K562 (cell line): Measurements from ENCODE around the gene XAB2. TPM values are rescaled to one million over a fixed set of nuclear protein-coding genes. Genes with fewer than 3 reads are reported as not detected.
A peak's percentile ranks its signal among the peaks of the same experiment; 100 is the strongest.

Source experiments
- ATAC-seq: fragments of 200-7000 bp; cut with Tn5 transposase; 3 replicates; pipeline ENCODE4 v1.9.1; 2020; ENCODE audit warnings: moderate library complexity
- Bru-seq: library from RNA; stranded (reverse); fragments of 400-500 nt; gene quantifications from one replicate; lab custom pipeline; 2021; lab: Mats Ljungman, UMichigan
- BruChase-seq, 2 experiments: library from RNA; stranded (reverse); fragments of 400-500 nt; gene quantifications; one replicate each; lab custom pipeline; 2021; lab: Mats Ljungman, UMichigan
- BruUV-seq: library from RNA; stranded (reverse); fragments of 400-500 nt; replicated peaks from 2 replicates; lab custom pipeline; 2021; lab: Mats Ljungman, UMichigan
- CTCF ChIA-PET: fragments of 300-600 bp; formaldehyde crosslinking; extraction: SDS; loops from one replicate; lab custom pipeline; 2021; ENCODE audit warnings: low intra/inter-chr PET ratio; lab: Yijun Ruan, JAX
- POLR2A ChIA-PET: fragments of 300-600, 350-650 bp; sonication (Branson Sonifier 250); formaldehyde crosslinking; extraction: SDS; loops from one replicate; lab custom pipeline; 2021; ENCODE audit warnings: antibody characterized with exemption, inconsistent platforms; lab: Yijun Ruan, JAX
- DNase-seq, 4 experiments: peaks; one replicate each; pipeline versions ENCODE4 v3.0.0 to v3.0.0-alpha.2; 2011 to 2018; ENCODE audit warnings: low spot score in 3 of 4, mixed read lengths in 3 of 4; ENCODE audit errors: extremely low read depth in 1 of 4
- FAIRE-seq: peaks from 2 replicates; lab custom pipeline; 2011; peaks lifted over from hg19 to GRCh38; lab: Jason Lieb, UNC
- H2AFZ ChIP-seq: 2 replicates; pipeline ENCODE4 v1.6.0; 2011; ENCODE audit warnings: low read depth, low read length, control low read depth, inconsistent platforms
- H3K27ac ChIP-seq: fragments of 200-600 bp; 3 replicates; pipeline ENCODE4 v1.8.0; 2011; ENCODE audit warnings: low read depth, mild to moderate bottlenecking, control low read depth, inconsistent platforms, low read length, moderate library complexity, mixed read lengths; ENCODE audit errors: extremely low read depth
- H3K27me3 ChIP-seq, 2 experiments: fragments of 300-600 bp in 1 of 2; 2 replicates in 1 of 2; 3 replicates in 1 of 2; pipeline versions ENCODE4 v1.6.0 to v1.8.0; 2011; ENCODE audit warnings: inconsistent platforms in 2 of 2, low read length in 2 of 2, mild to moderate bottlenecking in 1 of 2, mixed read lengths in 1 of 2, moderate library complexity in 1 of 2; ENCODE audit not compliant: control insufficient read depth in 2 of 2, insufficient read depth in 2 of 2
- H3K36me3 ChIP-seq: fragments of 300-600 bp; 3 replicates; pipeline ENCODE4 v1.8.0; 2011; ENCODE audit warnings: mild to moderate bottlenecking, low read length, inconsistent platforms; ENCODE audit not compliant: control insufficient read depth, insufficient read depth
- H3K4me1 ChIP-seq, 2 experiments: fragments of 200-600 bp in 1 of 2; replicated peaks in 1 of 2; 2 replicates in 1 of 2; 3 replicates in 1 of 2; pipeline versions ENCODE4 v1.5.1 to v1.8.0; 2011; ENCODE audit warnings: inconsistent platforms in 2 of 2, low read length in 2 of 2, mild to moderate bottlenecking in 1 of 2, mixed read lengths in 1 of 2, moderate library complexity in 1 of 2; ENCODE audit not compliant: control insufficient read depth in 2 of 2, insufficient read depth in 2 of 2
- H3K4me2 ChIP-seq: 2 replicates; pipeline ENCODE4 v1.6.1; 2011; ENCODE audit warnings: low read length, control low read depth, inconsistent platforms, mixed read lengths; ENCODE audit not compliant: insufficient read depth
- H3K4me3 ChIP-seq: fragments of 200-600 bp; sonication (generic), shearing (Covaris generic); 2 replicates; pipeline ENCODE4 v1.5.1; 2016; ENCODE audit warnings: control low read depth, inconsistent platforms
- H3K79me2 ChIP-seq: fragments of 200-600 bp; 3 replicates; pipeline ENCODE4 v1.8.0; 2011; ENCODE audit warnings: low read length, inconsistent platforms; ENCODE audit not compliant: control insufficient read depth, insufficient read depth
- H3K9ac ChIP-seq, 2 experiments: 2 replicates each; pipeline versions ENCODE4 v1.6.0 to v1.6.1; 2011; ENCODE audit warnings: low read depth in 2 of 2, low read length in 2 of 2, control low read depth in 1 of 2, inconsistent platforms in 1 of 2, mild to moderate bottlenecking in 1 of 2, mixed read lengths in 1 of 2; ENCODE audit not compliant: insufficient read depth in 1 of 2
- H3K9me1 ChIP-seq: one replicate; pipeline ENCODE4 v1.6.0; 2011; ENCODE audit warnings: inconsistent platforms, mild to moderate bottlenecking, low read length, moderate library complexity; ENCODE audit not compliant: control insufficient read depth, insufficient read depth
- H3K9me3 ChIP-seq: replicated peaks from 2 replicates; pipeline ENCODE4 v1.5.1; 2011; ENCODE audit warnings: low read depth, low read length, inconsistent platforms; ENCODE audit not compliant: control insufficient read depth, insufficient read depth
- H4K20me1 ChIP-seq: replicated peaks from 2 replicates; pipeline ENCODE4 v1.6.1; 2011; ENCODE audit warnings: low read length, inconsistent platforms, mixed read lengths; ENCODE audit not compliant: control insufficient read depth, insufficient read depth
- ARNT ChIP-seq, 2 experiments: fragments of 450-650 bp; IDR thresholded peaks; 2 replicates each; pipeline ENCODE4 v1.6.1; 2016; ENCODE audit warnings: mild to moderate bottlenecking in 1 of 2
- FOXA3 ChIP-seq, 2 experiments: fragments of 450-650 bp in 1 of 2; sonication (generic) in 1 of 2; formaldehyde crosslinking; IDR thresholded peaks in 1 of 2; conservative IDR thresholded peaks in 1 of 2; 2 replicates each; pipeline versions ENCODE4 v1.4.0 to v1.8.0; 2020 to 2022; ENCODE audit warnings: mild to moderate bottlenecking in 2 of 2, missing genetic modification reagents in 1 of 2
- KLF1 ChIP-seq: fragments of 450-650 bp; IDR thresholded peaks from 2 replicates; pipeline ENCODE4 v1.6.1; 2016; ENCODE audit warnings: missing genetic modification characterization, missing compliant biosample characterization
- NCOA1 ChIP-seq: fragments of 450-650 bp; IDR thresholded peaks from 2 replicates; pipeline ENCODE4 v1.6.1; 2016; ENCODE audit warnings: low read depth
- NR2C2 ChIP-seq, 2 experiments: fragments of 200-800 bp in 1 of 2; sonication (Bioruptor generic) in 1 of 2; sonication (generic) in 1 of 2; formaldehyde crosslinking in 1 of 2; IDR thresholded peaks; 2 replicates each; pipeline versions ENCODE4 v1.6.1 to v1.8.0; 2016 to 2022; ENCODE audit warnings: mild to moderate bottlenecking in 1 of 2, missing compliant biosample characterization in 1 of 2, missing genetic modification characterization in 1 of 2, missing genetic modification reagents in 1 of 2
- WGBS: fragments of 100-300 bp; shearing (Covaris generic); methylation state at CpG from one replicate; pipeline ENCODE4 v1.1.6; 2016; ENCODE audit warnings: low coverage, mixed read lengths; ENCODE audit not compliant: insufficient coverage; ENCODE audit errors: missing lambda C conversion rate; 5-methylcytosine and 5-hydroxymethylcytosine counted together
- in situ Hi-C: fragments of 300-500 bp; cut with MboI; formaldehyde crosslinking; loops from 4 replicates; pipeline ENCODE4 v1.15.0; 2018; ENCODE audit warnings: inconsistent platforms, mixed read lengths
- intact Hi-C: fragments of 100-400 bp; cut with micrococcal nuclease; formaldehyde crosslinking; loops from 2 replicates; pipeline ENCODE4 v1.14.2; 2022
- long read RNA-seq, 3 experiments: library from polyadenylated mRNA in 2 of 3; library from RNA in 1 of 3; unstranded in 2 of 3; stranded (forward) in 1 of 3; transcript quantifications; one replicate each; pipeline ENCODE4 v2.0.0, GENCODE V29; 2019 to 2022
- polyA minus RNA-seq, 3 experiments: library from RNA; depleted of rRNA, polyadenylated mRNA; stranded (reverse); fragments of >200 nt; gene quantifications; 2 replicates each; pipeline ENCODE4 v1.2.3, GENCODE V29; 2011
- polyA plus RNA-seq, 8 experiments: library from polyadenylated mRNA; depleted of rRNA in 4 of 8; stranded (reverse) in 5 of 8; unstranded in 3 of 8; fragments of >200 nt; fragmentation: Nextera tagmentation in 2 of 8; fragmentation: Illumina TruSeq in 1 of 8; extraction: Ambion mirVana in 2 of 8; extraction: Trizol in 1 of 8; gene quantifications; 2 replicates each; pipeline versions ENCODE4 v1.2.1 to v1.2.3, GENCODE V29; 2011 to 2014; ENCODE audit warnings: inconsistent platforms in 1 of 8, missing spikeins in 1 of 8
- total RNA-seq, 7 experiments: library from RNA; depleted of rRNA in 6 of 7; stranded (reverse); fragments of >200 nt in 6 of 7; fragmentation: Illumina TruSeq in 2 of 7; extraction: Trizol in 2 of 7; gene quantifications; 2 replicates each; pipeline versions ENCODE4 v1.2.1 to v1.2.3, GENCODE V29; 2011 to 2021; ENCODE audit warnings: low replicate concordance in 1 of 7
- TF ChIP-seq, protein P1 (sequence below): fragments of 250-450 bp; sonication (Bioruptor Pico); IDR thresholded peaks from 2 replicates; pipeline ENCODE4 v1.8.0; 2022; ENCODE audit warnings: moderate library complexity, mild to moderate bottlenecking, inconsistent platforms
- TF ChIP-seq, protein P2 (sequence below): sonication (generic); formaldehyde crosslinking; IDR thresholded peaks from 2 replicates; pipeline ENCODE4 v1.8.0; 2023; ENCODE audit warnings: mild to moderate bottlenecking, missing genetic modification reagents

Gene XAB2
- total RNA-seq (2011; cell fraction: chromatin; rRNA removed; ENCODE audit: low replicate concordance): 26.2 and 87.7 TPM in 2 replicates
- 82.9 and 84.2 TPM in 2 replicates for total RNA-seq (2011; cell fraction: nucleolus; rRNA removed)
- total RNA-seq (2011; cell fraction: nucleoplasm; rRNA removed): 36.0 and 40.3 TPM in 2 replicates
- 43.7 and 54.6 TPM in 2 replicates for total RNA-seq (2014; rRNA removed)
- total RNA-seq (2014; rRNA removed; fragmentation: Illumina TruSeq; extraction: Trizol): 5.6 and 7.6 TPM in 2 replicates
- total RNA-seq (2015; rRNA removed; fragmentation: Illumina TruSeq; extraction: Trizol): 22.0 and 24.3 TPM in 2 replicates
- 58.3 and 58.7 TPM in 2 replicates for total RNA-seq (2021)
- polyA plus RNA-seq (2011; rRNA removed): 19.1 and 36.3 TPM in 2 replicates
- polyA plus RNA-seq (2011; cell fraction: cytosol; rRNA removed): 34.9 and 73.2 TPM in 2 replicates
- 90.6 and 116 TPM in 2 replicates for polyA plus RNA-seq (2011; cell fraction: nucleus; rRNA removed)
- polyA plus RNA-seq (2012): 39.7 and 58.7 TPM in 2 replicates
- polyA plus RNA-seq (2014; fragmentation: Illumina TruSeq; extraction: Trizol): 20.0 and 33.9 TPM in 2 replicates
- polyA plus RNA-seq (2014; fragmentation: Nextera tagmentation; extraction: Ambion mirVana): under 1 TPM; 0.21 to 0.71 TPM
- 36.7 and 38.4 TPM in 2 replicates for polyA plus RNA-seq (2014; rRNA removed)
- 19.3 and 29.5 TPM in 2 replicates for polyA minus RNA-seq (2011; rRNA and poly(A)+ RNA removed)
- 50.8 and 65.5 TPM in 2 replicates for polyA minus RNA-seq (2011; cell fraction: cytosol; rRNA and poly(A)+ RNA removed)
- polyA minus RNA-seq (2011; cell fraction: nucleus; rRNA and poly(A)+ RNA removed): 26.3 and 36.9 TPM in 2 replicates
- Bru-seq, nascent RNA: percentile 70 among the genes with signal in this experiment
- BruChase-seq, experiment 1, labeled RNA remaining after a 2-hour chase: percentile 64 among the genes with signal in this experiment
- percentile 74 among the genes with signal in this experiment for BruChase-seq, experiment 2, labeled RNA remaining after a 6-hour chase
- long read RNA-seq, experiment 1, transcript XAB2-201 (19 exons, 2,667 nt): major isoform, 9 of 73 reads
- long read RNA-seq, experiment 1, partial matches to known transcripts: 59 of 73 reads
- long read RNA-seq, experiment 1, other reads (novel, unspliced or antisense): 5 of 73 reads
- long read RNA-seq, experiment 2, transcript XAB2-201 (19 exons, 2,667 nt): major isoform, 34 of 64 reads
- long read RNA-seq, experiment 2, partial matches to known transcripts: 16 of 64 reads
- long read RNA-seq, experiment 2, other reads (novel, unspliced or antisense): 14 of 64 reads
- long read RNA-seq, experiment 3, partial matches to known transcripts: 2 of 4 reads
- long read RNA-seq, experiment 3, other reads (novel, unspliced or antisense): 0 of 4 reads

DNA sequence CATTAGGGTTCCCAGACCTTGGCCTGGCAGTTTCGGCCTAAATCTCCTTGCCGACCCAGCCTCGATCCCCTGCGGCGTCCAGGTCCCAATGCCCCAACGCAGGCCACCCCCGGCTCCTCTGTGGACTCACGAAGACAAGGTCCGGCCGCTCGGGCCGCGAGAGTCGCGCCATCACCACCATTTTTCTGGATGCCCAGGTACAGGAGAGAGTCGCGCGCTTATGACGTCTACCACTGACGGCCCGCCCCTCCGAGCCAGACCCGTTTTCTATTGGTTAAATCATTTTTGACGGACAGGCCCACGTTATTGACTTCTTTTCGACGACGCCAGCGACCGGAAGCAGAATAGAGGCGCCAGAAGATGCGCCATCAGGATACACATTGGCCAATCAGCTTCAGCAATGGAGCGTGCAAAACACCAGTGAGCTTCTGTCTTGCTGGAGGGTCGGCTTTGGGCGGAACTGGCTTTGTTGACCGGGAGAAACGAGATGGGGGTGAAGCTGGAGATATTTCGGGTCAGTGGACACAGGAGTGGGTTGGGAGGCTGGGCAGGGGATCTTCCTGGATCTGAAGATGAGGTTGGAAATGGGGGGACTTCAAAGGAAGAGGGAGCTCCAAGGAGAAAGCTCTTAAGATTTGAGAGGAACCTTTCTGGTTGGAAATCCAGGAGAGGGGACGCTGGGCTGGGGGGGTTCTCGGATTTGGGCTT is at the start of gene XAB2, which contains the start of gene PET100:
TSS of gene XAB2 (minus strand) at position 199 of the 708 bp plus-strand sequence. CDS start at position 181, 18 bp downstream.
TSS of gene PET100 (plus strand) at position 447 of the 708 bp plus-strand sequence. CDS start at position 488, 41 bp downstream.
- DNase-seq: peak; percentile 96 to 100 (median 97)
- H4K20me1 ChIP-seq: no peaks in the 10 kb centered on the region
- ATAC-seq: peak; percentile 99
- peaks cover 37% of the 10 kb centered on the region; the same call in 2 of the 3 replicates for H3K36me3 ChIP-seq
- peak within 1 kb of the TSS; percentile 99 for H3K4me2 ChIP-seq
- ChIA-PET CTCF (interaction anchor here (0.7 kb wide), 1 partner anchor 200 kb away, joined by 4 read pairs; the partner anchor contains the start of gene EVI5L), POLR2A (interaction anchor here (0.6 to 4.8 kb wide), 10 partner anchors 8 to 280 kb away, joined by 3 to 22 read pairs (median 4); partner anchors contain the start of gene MCOLN1)
- peaks cover 8 to 32% of the 10 kb centered on the region in 2 experiments; a peak in 4 of 5 replicates for H3K4me1 ChIP-seq
- FAIRE-seq: peak; percentile 100
- no peaks in the 10 kb centered on the region for H3K9me1 ChIP-seq
- BruUV-seq: no TSS peak
- H2AFZ ChIP-seq: peak within 1 kb of the TSS; percentile 82
- H3K9ac ChIP-seq: peak within 1 kb of the TSS; percentile 95
- peak within 1 kb of the TSS; percentile 89 for H3K4me3 ChIP-seq
- H3K27ac ChIP-seq: peak within 1 kb of the TSS; percentile 91
- in situ Hi-C loops (no loop called here), intact Hi-C loops (no loop called here)
- under 1% methylated on average over 37 of the region's 40 CpGs for WGBS
- H3K27me3 ChIP-seq: no peaks in the 10 kb centered on the region
- H3K9me3 ChIP-seq: no peaks in the 10 kb centered on the region
- H3K79me2 ChIP-seq: peaks cover 49% of the 10 kb centered on the region
- peak; percentile 67 to 87 for TF ChIP-seq FOXA3 (CRISPR knock-in tag; conservative IDR thresholded peaks at IDR 0.05 in 1 of 2, IDR thresholded peaks at IDR 0.05 in 1 of 2)
- TF ChIP-seq, protein P1, sequence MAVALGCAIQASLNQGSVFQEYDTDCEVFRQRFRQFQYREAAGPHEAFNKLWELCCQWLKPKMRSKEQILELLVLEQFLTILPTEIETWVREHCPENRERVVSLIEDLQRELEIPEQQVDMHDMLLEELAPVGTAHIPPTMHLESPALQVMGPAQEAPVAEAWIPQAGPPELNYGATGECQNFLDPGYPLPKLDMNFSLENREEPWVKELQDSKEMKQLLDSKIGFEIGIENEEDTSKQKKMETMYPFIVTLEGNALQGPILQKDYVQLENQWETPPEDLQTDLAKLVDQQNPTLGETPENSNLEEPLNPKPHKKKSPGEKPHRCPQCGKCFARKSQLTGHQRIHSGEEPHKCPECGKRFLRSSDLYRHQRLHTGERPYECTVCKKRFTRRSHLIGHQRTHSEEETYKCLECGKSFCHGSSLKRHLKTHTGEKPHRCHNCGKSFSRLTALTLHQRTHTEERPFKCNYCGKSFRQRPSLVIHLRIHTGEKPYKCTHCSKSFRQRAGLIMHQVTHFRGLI: no peak
- peak; percentile 61; the same call in 1 of the 2 replicates for TF ChIP-seq NR2C2 (CRISPR knock-in tag; IDR thresholded peaks at IDR 0.05)
- peak; percentile 90 for TF ChIP-seq NR2C2 (tag; IDR thresholded peaks at IDR 0.05)
- TF ChIP-seq NCOA1: 0 out of 2 replicates have a peak, but pooled peaks have one; percentile 16
- peak; percentile 84 for TF ChIP-seq KLF1 (tag)
- TF ChIP-seq ARNT (IDR thresholded peaks at IDR 0.05): peak in 1 of 2 experiments; percentile 49; a peak in 1 of 4 replicates
- TF ChIP-seq, protein P2, sequence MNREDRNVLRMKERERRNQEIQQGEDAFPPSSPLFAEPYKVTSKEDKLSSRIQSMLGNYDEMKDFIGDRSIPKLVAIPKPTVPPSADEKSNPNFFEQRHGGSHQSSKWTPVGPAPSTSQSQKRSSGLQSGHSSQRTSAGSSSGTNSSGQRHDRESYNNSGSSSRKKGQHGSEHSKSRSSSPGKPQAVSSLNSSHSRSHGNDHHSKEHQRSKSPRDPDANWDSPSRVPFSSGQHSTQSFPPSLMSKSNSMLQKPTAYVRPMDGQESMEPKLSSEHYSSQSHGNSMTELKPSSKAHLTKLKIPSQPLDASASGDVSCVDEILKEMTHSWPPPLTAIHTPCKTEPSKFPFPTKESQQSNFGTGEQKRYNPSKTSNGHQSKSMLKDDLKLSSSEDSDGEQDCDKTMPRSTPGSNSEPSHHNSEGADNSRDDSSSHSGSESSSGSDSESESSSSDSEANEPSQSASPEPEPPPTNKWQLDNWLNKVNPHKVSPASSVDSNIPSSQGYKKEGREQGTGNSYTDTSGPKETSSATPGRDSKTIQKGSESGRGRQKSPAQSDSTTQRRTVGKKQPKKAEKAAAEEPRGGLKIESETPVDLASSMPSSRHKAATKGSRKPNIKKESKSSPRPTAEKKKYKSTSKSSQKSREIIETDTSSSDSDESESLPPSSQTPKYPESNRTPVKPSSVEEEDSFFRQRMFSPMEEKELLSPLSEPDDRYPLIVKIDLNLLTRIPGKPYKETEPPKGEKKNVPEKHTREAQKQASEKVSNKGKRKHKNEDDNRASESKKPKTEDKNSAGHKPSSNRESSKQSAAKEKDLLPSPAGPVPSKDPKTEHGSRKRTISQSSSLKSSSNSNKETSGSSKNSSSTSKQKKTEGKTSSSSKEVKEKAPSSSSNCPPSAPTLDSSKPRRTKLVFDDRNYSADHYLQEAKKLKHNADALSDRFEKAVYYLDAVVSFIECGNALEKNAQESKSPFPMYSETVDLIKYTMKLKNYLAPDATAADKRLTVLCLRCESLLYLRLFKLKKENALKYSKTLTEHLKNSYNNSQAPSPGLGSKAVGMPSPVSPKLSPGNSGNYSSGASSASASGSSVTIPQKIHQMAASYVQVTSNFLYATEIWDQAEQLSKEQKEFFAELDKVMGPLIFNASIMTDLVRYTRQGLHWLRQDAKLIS (CRISPR knock-in tag): 0 out of 2 replicates have a peak, but pooled peaks have one; percentile 40
